Left colon (tissue), 2 donors: ENCODE results near the gene ATP11A. TPM values are rescaled to one million over a fixed set of nuclear protein-coding genes. Genes with fewer than 3 reads are reported as not detected.

Experiments
- ATAC-seq: fragments of 200-7000 bp; cut with Tn5 transposase; one replicate; pipeline ENCODE4 v1.9.1; 2020; ENCODE audit warnings: mild to moderate bottlenecking, moderate library complexity
- DNase-seq, 2 donors: peaks; one replicate each; pipeline ENCODE4 v3.0.0-alpha.2; 2020
- intact Hi-C, 2 donors: fragments of 100-400 bp; cut with DNase I in 1 of 2; cut with micrococcal nuclease in 1 of 2; formaldehyde crosslinking; loops; one replicate each; pipeline versions ENCODE4 v1.11.2 to v1.14.0; 2022; cut with DNase I, micrococcal nuclease
- total RNA-seq, 2 donors: library from RNA; stranded (reverse); fragmentation: NEBNext Ultra II Directional; extraction: Animal tissue kit (Norgen Biotek cat#: 25700); gene quantifications; one replicate each; pipeline ENCODE4 v1.2.1, GENCODE V29; 2021
- donor health status: DM: no; HTN: no; CAD: no.
- donor health status: DM: yes; HTN: yes; CAD: no.

Gene ATP11A
- total RNA-seq, 2 donors from 2014 or later = 12.4 to 22.7 TPM

- DNase-seq (no peak), ATAC-seq (no peak)
- intact Hi-C loops = no loop called here
These were observed 206.0 kb downstream of the ATP11A start for GRCh38 chr13:112895521-112896465.

DNA sequence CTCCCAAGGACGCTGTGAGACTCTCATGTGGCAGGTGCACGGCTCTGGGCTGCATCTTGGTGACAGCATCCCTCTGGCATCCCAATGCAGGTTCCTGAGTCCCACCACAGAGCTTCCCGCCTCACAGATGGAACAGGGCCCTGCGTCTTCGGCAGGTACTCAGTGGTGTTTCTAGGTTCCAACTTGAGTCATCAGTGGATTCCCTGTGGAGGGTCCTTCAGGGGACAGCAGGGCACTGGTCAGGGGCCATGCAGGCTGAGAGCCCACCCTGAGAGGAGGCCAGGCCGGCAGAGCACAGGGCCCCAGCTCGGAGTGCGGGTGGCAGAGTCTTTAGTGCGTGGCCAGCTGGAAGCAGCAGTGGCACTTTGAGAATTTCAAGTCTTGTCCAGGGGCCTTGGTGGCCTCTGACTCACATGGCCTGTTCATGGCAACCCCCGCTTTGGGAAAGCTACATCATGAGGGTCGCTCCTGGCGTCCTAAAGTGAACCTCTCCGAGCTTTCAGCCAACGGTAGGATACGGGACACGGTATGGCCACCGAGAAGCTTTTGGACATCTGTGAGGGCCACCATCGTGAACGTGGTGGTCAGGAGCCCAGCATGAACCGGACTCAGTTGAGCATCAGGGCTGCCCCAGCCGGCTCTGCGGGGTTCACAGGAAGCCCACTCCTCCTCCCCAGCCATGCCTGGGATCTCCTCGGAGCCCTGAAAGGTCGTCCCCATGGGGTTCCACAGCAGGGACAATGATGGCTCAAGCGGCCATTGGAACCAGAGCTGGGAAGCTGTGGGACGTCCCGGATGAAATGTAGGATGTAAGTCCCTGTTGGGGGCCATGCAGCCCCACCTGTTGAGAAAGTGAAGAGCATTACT is 207.1 kb downstream of the ATP11A start:
- no peak for ATAC-seq
- DNase-seq = peak in 1 of 2 donors; percentile 14
- intact Hi-C loops = no loop called here

GRCh38 chr13:112897603-112897955 is 207.7 kb downstream of the ATP11A start:
- peak in 1 of 2 donors; percentile 4 for DNase-seq
- no peak for ATAC-seq
- intact Hi-C loops = no loop called here

DNA sequence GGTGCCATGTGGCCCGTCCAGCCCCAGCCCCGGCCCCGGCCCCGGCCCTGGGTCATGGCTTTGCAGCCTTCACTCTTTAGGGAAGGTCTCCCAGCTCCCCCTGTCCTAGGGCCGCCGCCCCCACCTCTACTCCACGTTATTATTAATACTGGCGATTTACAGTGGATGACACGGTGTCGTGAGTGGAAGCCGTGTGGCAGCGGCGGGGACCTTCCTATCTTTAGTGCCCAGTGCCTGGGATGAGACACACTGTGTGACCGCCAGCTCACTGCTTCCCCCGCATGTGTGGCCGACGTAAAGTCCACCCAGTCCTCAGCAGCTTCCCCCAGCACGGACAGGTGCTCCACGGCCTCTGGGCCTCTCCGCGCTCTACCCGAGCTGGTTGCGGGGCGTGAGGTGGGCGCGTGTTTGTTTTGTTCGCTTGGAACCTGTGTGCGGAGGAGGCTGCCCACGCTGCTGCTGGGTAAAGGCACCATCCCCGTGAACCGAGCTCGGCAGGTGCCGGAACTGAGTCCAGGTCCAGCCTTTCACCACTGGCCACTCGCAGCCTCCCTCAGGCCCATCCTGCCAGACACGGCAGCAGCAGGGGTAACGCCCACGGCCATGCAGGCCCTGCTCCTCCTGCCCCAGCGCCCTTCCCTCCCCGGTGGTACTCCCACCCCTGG is 208.2 kb downstream of the ATP11A start:
- intact Hi-C loops = no loop called here
- DNase-seq (peak in 1 of 2 donors; percentile 17), ATAC-seq (no peak)

- intact Hi-C loops = no loop called here
- DNase-seq = peak in 1 of 2 donors; percentile 17
- ATAC-seq = no peak
These were observed 208.9 kb downstream of the ATP11A start for GRCh38 chr13:112898621-112899280.

DNA sequence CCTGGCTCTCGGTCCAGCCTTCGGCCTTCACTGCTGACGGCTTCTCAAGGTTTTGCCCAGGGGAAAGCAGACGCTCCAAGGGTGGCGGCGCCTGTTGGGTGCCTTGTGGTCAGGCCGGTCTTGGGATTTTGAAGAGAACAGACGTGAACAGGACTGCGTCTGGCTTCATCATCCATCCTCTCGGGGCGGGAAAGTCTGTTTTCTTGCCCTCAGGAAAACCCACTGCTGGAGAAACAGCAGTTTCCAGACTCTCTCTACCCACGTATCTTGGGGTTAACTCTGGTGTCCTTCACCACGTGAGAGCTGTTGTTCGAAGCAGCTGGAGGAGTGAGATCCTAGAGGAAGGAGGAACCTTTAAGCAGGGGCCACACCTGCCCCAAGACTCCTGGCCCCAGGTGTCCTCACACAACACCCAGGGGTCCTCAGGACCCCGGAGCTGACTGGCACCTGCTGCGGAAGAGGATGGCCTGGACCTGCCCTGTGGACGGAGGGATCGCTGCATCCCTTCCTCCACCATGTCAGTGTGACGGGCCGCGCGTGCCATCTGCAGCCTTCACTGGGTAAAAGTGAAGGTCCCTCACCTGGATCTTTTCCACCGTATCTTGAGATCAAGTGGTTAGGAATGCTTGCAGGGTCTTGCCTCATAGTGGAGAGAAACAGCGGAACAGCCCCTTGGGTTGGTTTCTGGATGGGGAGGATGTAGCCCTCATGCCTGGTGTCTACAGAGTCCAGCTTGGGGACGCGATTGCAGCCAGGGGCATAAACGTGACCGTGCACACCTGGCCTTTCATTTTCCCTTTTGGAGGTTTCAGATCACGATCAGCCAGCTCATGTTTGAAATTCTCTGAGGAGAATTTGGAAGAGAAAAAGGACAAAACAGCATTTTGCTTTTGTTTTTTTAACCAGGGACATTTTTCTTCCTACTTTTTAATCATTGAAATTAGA is 209.7 kb downstream of the ATP11A start:
- DNase-seq = peak in 1 of 2 donors; percentile 15
- no peak for ATAC-seq
- intact Hi-C loops = no loop called here

DNA sequence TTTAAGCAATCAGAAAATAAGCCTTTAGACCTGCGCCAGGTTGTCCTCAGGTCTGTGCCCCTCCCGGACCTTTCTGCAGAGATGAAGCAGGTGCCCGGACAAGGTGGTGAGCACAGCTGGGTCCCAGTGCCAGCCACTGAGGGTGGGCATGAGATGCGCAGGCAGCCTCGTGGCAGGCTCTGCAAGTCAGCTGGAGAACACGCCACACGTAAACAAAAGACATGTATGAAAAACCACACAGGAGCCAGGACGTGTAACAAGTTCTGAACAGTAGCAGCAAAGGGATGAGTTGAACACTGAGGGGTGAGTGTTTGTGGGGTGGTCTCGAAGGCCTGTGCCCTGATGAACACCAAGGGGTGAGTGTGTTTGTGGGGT is 210.4 kb downstream of the ATP11A start:
- intact Hi-C loops = no loop called here
- DNase-seq (no peak), ATAC-seq (no peak)

- DNase-seq = peak in 1 of 2 donors; percentile 10
- intact Hi-C loops = no loop called here
These were observed 210.9 kb downstream of the ATP11A start for GRCh38 chr13:112900691-112901091.

GRCh38 chr13:112902101-112902651 is 212.3 kb downstream of the ATP11A start:
- intact Hi-C loops = no loop called here
- DNase-seq (peak in 1 of 2 donors; percentile 15), ATAC-seq (no peak)

More at GRCh38 chr13:112900691-112901091, 210.9 kb downstream of the ATP11A start:
- no peak for ATAC-seq

DNA sequence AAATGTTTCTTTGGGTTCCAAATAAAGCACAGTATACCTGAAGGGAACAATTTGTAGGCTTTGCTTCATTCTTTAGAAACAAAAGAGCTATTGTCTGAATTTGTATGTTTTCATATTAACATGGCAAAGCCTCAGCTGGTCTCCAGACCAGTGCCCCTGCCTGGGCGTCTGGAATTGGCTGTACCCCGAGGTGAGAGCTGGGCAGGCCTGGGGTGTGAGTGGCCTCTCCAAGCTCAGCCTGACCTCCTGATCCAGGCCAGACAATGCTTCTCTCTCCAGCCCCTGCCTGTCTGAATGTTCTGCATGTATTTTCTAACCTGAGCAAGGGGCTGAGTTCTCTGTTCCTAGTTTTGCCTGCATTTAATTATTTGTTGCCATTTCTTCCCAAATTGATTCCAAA is 212.8 kb downstream of the ATP11A start:
- DNase-seq (peak in 1 of 2 donors; percentile 17), ATAC-seq (no peak)
- intact Hi-C loops = no loop called here

DNA sequence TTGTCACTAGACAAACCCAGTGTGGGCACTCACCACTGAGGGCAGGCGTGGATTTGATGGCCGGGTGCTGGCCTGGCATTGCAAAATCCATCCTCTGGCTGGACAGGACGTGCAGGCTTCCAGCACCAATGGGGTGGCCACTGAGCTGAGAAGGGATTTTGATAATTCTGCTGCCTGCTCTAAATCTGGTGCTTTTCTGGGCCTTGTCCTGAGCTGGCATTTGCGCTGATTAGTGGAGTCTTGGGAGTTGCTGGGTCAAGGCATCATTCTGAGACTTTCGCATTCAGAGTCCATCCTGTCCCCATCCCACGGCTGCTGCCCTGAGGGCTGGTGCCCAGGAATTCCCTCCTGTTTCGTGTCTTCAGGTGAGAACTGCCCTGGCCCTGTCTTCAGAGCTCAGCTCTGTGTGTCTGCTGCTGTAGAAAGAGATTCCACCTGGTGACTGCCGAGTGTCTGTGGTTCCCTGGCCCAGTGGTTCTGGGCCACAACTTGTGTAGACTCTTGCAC is 213.3 kb downstream of the ATP11A start:
- no peak for ATAC-seq
- DNase-seq = peak in 1 of 2 donors; percentile 2
- intact Hi-C loops = no loop called here

DNA sequence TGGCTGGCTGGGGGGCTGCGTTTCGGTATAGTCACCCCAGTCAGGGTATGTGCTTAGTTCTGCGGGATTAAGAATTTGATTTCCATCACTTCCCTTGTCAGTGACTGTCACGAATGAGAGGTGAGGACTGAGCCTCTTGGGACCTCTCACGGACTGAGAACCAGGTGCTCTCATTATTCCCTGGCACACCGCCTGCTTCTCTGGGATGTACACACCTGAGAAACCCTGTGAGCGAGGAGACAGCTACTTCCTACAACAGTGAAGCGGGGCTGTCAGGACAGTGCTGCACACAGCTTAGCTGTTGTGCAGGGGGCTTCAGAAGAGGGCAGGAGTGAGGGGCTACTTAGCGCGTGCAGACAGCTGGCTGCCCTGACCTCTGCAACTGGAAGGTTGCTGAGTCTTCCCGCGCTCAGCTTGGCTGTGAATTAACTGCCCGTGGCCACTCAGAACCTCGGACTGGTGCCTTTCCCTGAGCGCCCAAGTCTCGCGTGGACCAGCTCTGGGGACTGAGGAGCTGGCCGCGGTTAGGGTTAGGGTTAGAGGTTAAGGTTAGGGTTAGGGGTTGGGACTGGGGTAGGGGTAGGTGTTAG is 213.9 kb downstream of the ATP11A start:
- ATAC-seq (no peak), DNase-seq (peak in 1 of 2 donors; percentile 8)
- intact Hi-C loops = no loop called here

- intact Hi-C loops = no loop called here
- ATAC-seq (no peak), DNase-seq (peak in 1 of 2 donors; percentile 7)
These were observed 214.7 kb downstream of the ATP11A start for GRCh38 chr13:112904436-112904960.

DNA sequence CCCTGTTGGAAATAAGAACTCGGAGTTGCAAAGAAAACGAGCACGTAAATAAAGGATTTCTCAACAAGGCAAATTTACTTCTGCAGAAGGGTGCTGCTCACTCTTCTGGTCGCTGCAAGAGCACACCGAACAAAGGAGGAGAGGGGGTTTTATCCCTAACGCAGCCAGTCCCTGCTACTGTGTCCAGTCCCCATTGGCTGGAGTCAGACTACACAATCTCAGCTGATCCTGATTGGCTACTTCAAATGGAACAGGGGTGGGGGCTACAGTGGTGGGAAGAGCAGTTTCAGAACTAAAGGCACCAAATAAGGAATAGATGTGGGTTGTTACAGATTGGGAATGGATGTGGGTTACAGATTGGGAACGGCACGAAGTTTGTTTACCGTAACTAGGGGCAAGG is 215.2 kb downstream of the ATP11A start:
- intact Hi-C loops = no loop called here
- no peak for DNase-seq
- no peak for ATAC-seq

DNA sequence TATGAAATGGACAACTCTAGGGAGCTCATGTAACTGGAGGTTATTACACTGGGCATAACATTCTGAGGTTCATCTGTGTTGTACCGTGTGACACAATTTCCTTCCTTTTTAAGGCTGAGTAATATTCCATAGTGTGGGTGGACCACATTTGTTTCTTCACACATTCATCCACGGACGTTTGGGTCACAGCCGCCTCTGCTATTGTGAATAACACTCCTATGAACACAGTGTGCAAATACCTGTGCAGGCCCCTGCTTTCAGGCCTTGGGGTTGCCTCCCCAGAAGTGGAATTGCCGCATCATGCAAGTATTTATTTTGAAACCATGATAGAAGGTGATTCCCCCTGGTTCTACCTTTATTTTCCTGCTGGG is 215.8 kb downstream of the ATP11A start:
- no peak for DNase-seq
- no peak for ATAC-seq
- intact Hi-C loops = no loop called here

DNA sequence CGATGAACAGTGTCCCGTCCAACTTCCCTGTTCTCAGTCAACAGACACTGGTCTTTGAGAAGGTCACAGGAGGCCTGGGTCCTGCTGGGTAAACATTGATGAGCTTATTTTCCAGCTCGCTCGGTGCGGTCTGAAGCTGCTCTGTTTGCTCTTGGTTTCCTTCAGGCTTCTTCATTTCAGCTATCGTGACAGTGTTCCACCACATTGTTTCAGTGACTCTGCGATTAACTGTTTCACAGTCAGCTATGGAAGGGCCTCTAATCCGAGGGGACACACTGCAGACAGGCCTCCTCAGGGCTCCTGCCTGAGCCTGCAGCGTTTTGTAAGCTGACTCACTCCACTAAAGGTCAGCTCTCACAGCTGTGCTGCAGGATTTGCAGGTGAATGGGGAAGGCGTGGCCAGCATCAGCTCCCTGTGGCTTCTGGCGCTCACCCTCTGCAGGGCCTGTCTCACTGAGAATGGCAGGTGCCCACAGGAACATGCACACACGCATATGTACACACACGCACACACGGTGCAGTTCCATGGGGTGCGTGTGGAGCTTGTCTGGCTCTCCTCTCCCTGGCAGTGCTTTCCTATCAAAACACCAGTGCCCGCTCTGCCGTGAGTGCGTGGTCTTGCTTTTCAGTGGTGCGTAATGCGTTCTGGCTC is 216.3 kb downstream of the ATP11A start:
- DNase-seq = no peak
- ATAC-seq = no peak
- intact Hi-C loops = no loop called here
